Kidney glomerular epithelial cell (primary cell): Measurements from ENCODE around the gene HAUS7.
"Not testable (repeated sequence)": the region's sequence is repeated elsewhere in the genome, so short reads cannot be mapped to it uniquely, and the experiment has no call there.

ENCODE experiments used
- DNase-seq: peaks from one replicate; lab custom pipeline; 2025; lab: John Stamatoyannopoulos, UW

HAUS7 gene

GRCh38 chrX:153408871-153409351 lies 61.5 kb downstream of the HAUS7 start:
- no peak for DNase-seq

GRCh38 chrX:153408221-153408721 lies 62.1 kb downstream of the HAUS7 start:
- DNase-seq, result no peak

- no peak for DNase-seq
These were observed 62.6 kb downstream of the HAUS7 start for GRCh38 chrX:153407736-153408135.

GRCh38 chrX:153406903-153407302 lies 63.5 kb downstream of the HAUS7 start:
- DNase-seq, result no peak

- no peak for DNase-seq
These were observed 64.4 kb downstream of the HAUS7 start for GRCh38 chrX:153406011-153406410.

- DNase-seq, result no peak
These were observed 65.0 kb downstream of the HAUS7 start for GRCh38 chrX:153405426-153405825.

GRCh38 chrX:153404333-153404732 lies 66.0 kb downstream of the HAUS7 start:
- DNase-seq, result not testable (repeated sequence)

- DNase-seq, result no peak
These were observed 69.1 kb downstream of the HAUS7 start, which contains the start of gene PNMA6E for GRCh38 chrX:153401133-153401764. Gene PNMA6E, minus strand, starts transcription at chrX:153401350. Its CDS starts 2,501 bp downstream, at chrX:153398849.

- peak; percentile 4 for DNase-seq
These were observed 69.9 kb downstream of the HAUS7 start for GRCh38 chrX:153400146-153401132.

GRCh38 chrX:153398275-153398960 lies 72.0 kb downstream of the HAUS7 start:
- no peak for DNase-seq
